ENCODE results near the gene MARCKS. TPM values are rescaled to one million over a fixed set of nuclear protein-coding genes. Genes with fewer than 3 reads are reported as not detected.

MARCKS gene
- total and polyA plus RNA-seq, 2 donors (not counting 3 experiments of a cell fraction or from before 2014, with no cell fraction given): 59.5 to 315 TPM

GRCh38 chr6:113854531-113855499 lies 2.3 kb upstream of the MARCKS start:
- Histone ChIP-seq H3K9ac (replicated peaks; ENCODE audit: extremely low read depth, insufficient read depth, low read length) (peak overlapping the region; percentile 100), H3K4me1 (ENCODE audit: control insufficient read depth, extremely low read depth, insufficient read depth, low read length) (peaks cover 21% of the 10 kb centered on the region), H3K4me2 (ENCODE audit: insufficient read depth, low read length) (peak overlapping the region; percentile 95), H3K27ac (ENCODE audit: insufficient read depth, low read depth, low read length) (peak overlapping the region; percentile 100), H3K9me3 (replicated peaks; ENCODE audit: control insufficient read depth, insufficient read depth, low read length) (no peaks in the 10 kb centered on the region), H3K9me1 (replicated peaks; ENCODE audit: control insufficient read depth, extremely low read depth, insufficient read depth, low read length) (no peaks in the 10 kb centered on the region), H3K27me3 (ENCODE audit: control insufficient read depth in 2 of 2, insufficient read depth in 2 of 2, low read length in 2 of 2) (no peaks in the 10 kb centered on the region), H3K36me3 (ENCODE audit: control insufficient read depth in 2 of 2, extremely low read depth in 1 of 2, insufficient read depth in 2 of 2, low read length in 2 of 2) (no peaks in the 10 kb centered on the region), H4K20me1 (replicated peaks; ENCODE audit: control insufficient read depth, extremely low read depth, insufficient read depth, low read length) (no peaks in the 10 kb centered on the region), H2AFZ (ENCODE audit: low read depth, low read length) (peak overlapping the region; percentile 99), H3K79me2 (ENCODE audit: control insufficient read depth, insufficient read depth, low read length) (peaks cover 26% of the 10 kb centered on the region), H3K4me3 (replicated peaks in 1 of 3; ENCODE audit: insufficient read depth in 1 of 3, low read depth in 1 of 3, low read length in 3 of 3) (peak overlapping the region; percentile 81 to 100 (median 100))
- ChIA-PET CTCF (interaction anchor here (0.5 to 2.5 kb wide), 14 partner anchors 11 to 1078 kb away, joined by 3 to 13 read pairs (median 3); no protein-coding TSS in a partner anchor), POLR2A (interaction anchor here (0.5 to 1.9 kb wide), 6 partner anchors 222 to 1550 kb away, joined by 3 to 9 read pairs (median 4); no protein-coding TSS in a partner anchor)
- FAIRE-seq: peak; percentile 73
- DNase-seq (ENCODE audit: low read depth, low spot score): peak; percentile 90
- TF ChIP-seq CTCF (IDR thresholded peaks at IDR 0.05; ENCODE audit: extremely low read depth in 1 of 2, insufficient read depth in 1 of 2, low read depth in 1 of 2, low read length in 2 of 2) (peak; percentile 5 to 26), GATA2 (IDR thresholded peaks at IDR 0.05; ENCODE audit: insufficient read depth, insufficient read length, low read depth, low read length) (peak; percentile 68), POLR2A (IDR thresholded peaks at IDR 0.05; ENCODE audit: low read depth, low read length) (no peak)
- intact Hi-C loops (cut with micrococcal nuclease) (loop anchor here (1.0 to 5.0 kb wide), 4 partner anchors 223 to 718 kb away; no protein-coding TSS in a partner anchor), dilution Hi-C loops (cut with MboI; ENCODE audit: extremely low pct_ligation_motif_present, low sequenced_read_pairs) (no loop called here)
- BruUV-seq (replicated peaks): no TSS peak

All from endothelial cell of umbilical vein (primary cell).